ENCODE results near the gene SEMA3F. TPM values are rescaled to one million over a fixed set of nuclear protein-coding genes. Genes with fewer than 3 reads are reported as not detected.

Gene SEMA3F
- total RNA-seq, 2 donors from 2014 or later: 6.3 to 18.7 TPM

MicroRNAs encoded within 50 kb of the gene (microRNA counts, 767-probe panel; counts per million panel counts)
- microRNA hsa-miR-566: 0 to 31.0 counts per million in 2 donors

Small RNA genes lying within 50 kb of the gene (microRNA-seq; reads per million reads assigned to microRNA genes)
- gene MIR566 (ENCODE audit: borderline number of aligned reads in 2 of 2, borderline replicate concordance in 1 of 2) (0 reads per million in 2 donors), gene MIR5787 (ENCODE audit: borderline number of aligned reads in 2 of 2, borderline replicate concordance in 1 of 2) (0 reads per million in 2 donors)

Other genes starting within 250 kb of the SEMA3F start
- gene MON1A, start 225.5 kb upstream of the SEMA3F start, total RNA-seq: 1 to 10 TPM; 8.4 to 9.4 TPM
- gene RBM6, start 215.2 kb upstream of the SEMA3F start, total RNA-seq: 10 to 100 TPM; 34.6 to 38.0 TPM
- 10 to 100 TPM; 58.7 to 75.8 TPM for gene RBM5, start 66.4 kb upstream of the SEMA3F start, total RNA-seq
- gene GNAT1, start 36.3 kb downstream of the SEMA3F start, total RNA-seq: not detected
- 1 to 10 TPM; 2.4 to 7.9 TPM for gene SLC38A3, start 49.9 kb downstream of the SEMA3F start, total RNA-seq
- 100 to 1,000 TPM in 1 of 2 donors, 10 to 100 TPM in 1; 72.1 to 127 TPM for gene GNAI2, start 80.9 kb downstream of the SEMA3F start, total RNA-seq
- 10 to 100 TPM; 15.4 to 20.0 TPM for gene SEMA3B, start 113.8 kb downstream of the SEMA3F start, total RNA-seq
- gene LSMEM2, start 123.8 kb downstream of the SEMA3F start, total RNA-seq: 10 to 100 TPM in 1 of 2 donors, 1 to 10 TPM in 1; 9.0 to 10.6 TPM
- gene IFRD2, start 137.1 kb downstream of the SEMA3F start, total RNA-seq: 10 to 100 TPM; 51.0 to 58.5 TPM
- 1 to 10 TPM in 1 of 2 donors, under 1 TPM in 1; 0.74 to 3.5 TPM for gene HYAL3, start 144.1 kb downstream of the SEMA3F start, total RNA-seq
- gene NAA80, start 144.1 kb downstream of the SEMA3F start, total RNA-seq: 10 to 100 TPM in 1 of 2 donors, 1 to 10 TPM in 1; 9.0 to 10.7 TPM
- 10 to 100 TPM; 38.1 to 40.8 TPM for gene HYAL1, start 148.2 kb downstream of the SEMA3F start, total RNA-seq
- gene HYAL2, start 167.4 kb downstream of the SEMA3F start, total RNA-seq: 100 to 1,000 TPM; 129 to 198 TPM
- 10 to 100 TPM; 23.4 to 29.6 TPM for gene TUSC2, start 172.9 kb downstream of the SEMA3F start, total RNA-seq
- gene RASSF1, start 185.5 kb downstream of the SEMA3F start, total RNA-seq: 10 to 100 TPM; 18.6 to 25.9 TPM
- gene ZMYND10, start 190.4 kb downstream of the SEMA3F start, total RNA-seq: under 1 TPM; 0.26 to 0.31 TPM
- gene NPRL2, start 195.5 kb downstream of the SEMA3F start, total RNA-seq: 10 to 100 TPM; 12.5 to 20.3 TPM
- 10 to 100 TPM; 11.7 to 11.9 TPM for gene CYB561D2, start 195.5 kb downstream of the SEMA3F start, total RNA-seq
- gene TMEM115, start 204.2 kb downstream of the SEMA3F start, total RNA-seq: 10 to 100 TPM; 37.1 to 47.4 TPM

Data from right atrium auricular region (tissue), 2 donors.